Suppressor macrophage (primary cell): Measurements from ENCODE around the gene MTNR1B.
A peak's percentile ranks its signal among the peaks of the same experiment; 100 is the strongest.

Experiments used
- DNase-seq, 4 experiments: peaks; one replicate each; pipeline ENCODE4 v3.0.0-alpha.2; 2020 to 2022

MTNR1B gene

DNA sequence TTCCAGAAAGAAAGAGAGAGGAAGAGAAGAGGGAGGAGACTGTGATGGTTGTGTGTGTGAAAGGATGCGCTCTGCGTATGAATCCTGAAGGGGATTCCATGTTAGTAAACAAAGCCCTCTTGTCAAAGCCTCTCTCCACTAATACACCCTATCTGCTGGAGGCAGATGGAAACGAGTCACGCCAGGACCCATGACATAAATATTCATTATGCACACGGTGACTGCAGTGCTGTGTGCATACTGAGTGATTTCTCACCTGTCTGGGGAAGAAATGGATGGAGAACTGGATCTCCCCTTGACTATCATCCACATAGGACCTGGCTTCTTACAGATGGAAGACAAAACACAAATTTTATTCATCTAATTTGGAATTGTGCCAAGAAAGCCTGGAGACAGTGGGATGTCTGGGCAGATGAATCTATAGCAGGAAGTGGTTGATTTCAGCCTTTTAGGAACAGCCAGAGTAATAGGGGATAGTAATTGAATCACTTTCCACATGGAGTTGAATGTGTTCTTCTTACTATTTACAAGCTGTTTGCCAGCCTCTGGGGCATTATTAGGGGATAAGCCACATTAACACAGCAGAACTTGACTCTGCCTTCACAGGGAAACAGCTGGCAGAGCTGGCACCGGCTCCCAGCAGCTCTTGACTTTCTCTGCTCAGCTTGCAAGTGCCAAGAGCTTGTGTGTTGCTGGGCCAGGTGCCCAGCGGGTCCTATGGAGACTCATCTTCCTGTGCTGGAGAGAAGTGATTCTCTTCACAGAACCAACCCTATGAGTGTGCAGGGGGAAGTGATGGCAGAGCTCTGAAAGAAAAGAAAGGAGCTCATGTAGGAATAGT, 9.0 kb downstream of the MTNR1B start:
- DNase-seq = no peak

DNA sequence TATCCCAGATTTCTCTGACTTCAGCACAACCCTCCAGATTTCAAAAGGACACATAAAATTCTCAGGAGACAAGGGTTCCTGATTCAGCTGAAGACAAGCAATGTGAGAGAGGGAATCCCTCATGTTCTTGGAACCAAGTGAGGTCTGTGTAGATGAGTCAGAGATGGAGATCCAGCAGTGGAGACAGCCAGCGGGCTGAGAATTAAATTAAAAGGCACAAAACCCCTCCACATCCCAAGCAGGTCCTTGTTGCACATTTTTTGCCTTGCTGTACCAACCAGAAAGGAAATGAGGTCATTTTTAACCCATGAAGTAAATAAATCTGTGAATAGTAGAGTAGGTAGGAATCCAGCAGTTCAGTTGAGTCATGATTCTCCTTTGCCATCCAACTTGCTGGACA, 9.7 kb downstream of the MTNR1B start:
- DNase-seq = no peak

DNA sequence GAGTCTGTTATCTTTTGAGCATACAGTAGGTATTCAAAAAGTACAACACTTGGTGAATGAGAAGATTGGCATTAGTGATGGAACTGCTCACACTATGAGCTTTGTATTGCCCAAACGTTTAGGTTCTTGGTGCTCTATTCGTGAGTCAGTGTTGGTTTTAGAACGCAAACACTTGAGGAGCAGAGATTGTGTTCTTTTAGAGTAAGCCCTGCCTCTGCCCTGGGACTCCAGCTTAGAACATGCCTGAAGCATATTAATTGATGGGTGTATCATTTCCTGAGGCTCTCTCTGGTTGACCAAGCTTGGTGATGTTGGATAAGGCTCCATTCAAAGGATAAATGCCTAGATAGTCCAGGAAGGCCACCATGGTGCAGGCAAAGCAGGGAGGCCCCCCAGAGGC, 10.9 kb downstream of the MTNR1B start:
- DNase-seq = no peak

DNA sequence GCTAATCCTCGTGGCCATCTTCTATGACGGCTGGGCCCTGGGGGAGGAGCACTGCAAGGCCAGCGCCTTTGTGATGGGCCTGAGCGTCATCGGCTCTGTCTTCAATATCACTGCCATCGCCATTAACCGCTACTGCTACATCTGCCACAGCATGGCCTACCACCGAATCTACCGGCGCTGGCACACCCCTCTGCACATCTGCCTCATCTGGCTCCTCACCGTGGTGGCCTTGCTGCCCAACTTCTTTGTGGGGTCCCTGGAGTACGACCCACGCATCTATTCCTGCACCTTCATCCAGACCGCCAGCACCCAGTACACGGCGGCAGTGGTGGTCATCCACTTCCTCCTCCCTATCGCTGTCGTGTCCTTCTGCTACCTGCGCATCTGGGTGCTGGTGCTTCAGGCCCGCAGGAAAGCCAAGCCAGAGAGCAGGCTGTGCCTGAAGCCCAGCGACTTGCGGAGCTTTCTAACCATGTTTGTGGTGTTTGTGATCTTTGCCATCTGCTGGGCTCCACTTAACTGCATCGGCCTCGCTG, 12.1 kb downstream of the MTNR1B start:
- DNase-seq = no peak

DNA sequence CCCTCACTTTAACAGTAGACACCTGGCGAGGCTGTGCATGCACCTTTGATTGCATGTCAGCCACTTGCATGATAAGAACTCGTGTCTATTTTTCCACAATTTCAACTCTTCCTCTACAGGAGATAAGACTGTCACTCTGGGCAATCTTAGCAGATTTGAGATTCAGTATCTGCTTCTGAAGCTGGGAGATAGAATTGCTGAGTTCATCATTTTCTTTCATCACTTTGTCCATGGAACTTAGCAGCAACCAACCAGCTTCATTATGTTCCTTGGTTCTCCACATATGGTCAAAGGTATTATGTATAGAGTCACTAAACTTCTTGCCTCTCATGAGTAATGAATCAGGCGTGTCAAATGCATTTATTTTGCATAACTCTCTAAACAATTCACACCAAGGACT, 17.1 kb downstream of the MTNR1B start:
- DNase-seq = no peak

DNA sequence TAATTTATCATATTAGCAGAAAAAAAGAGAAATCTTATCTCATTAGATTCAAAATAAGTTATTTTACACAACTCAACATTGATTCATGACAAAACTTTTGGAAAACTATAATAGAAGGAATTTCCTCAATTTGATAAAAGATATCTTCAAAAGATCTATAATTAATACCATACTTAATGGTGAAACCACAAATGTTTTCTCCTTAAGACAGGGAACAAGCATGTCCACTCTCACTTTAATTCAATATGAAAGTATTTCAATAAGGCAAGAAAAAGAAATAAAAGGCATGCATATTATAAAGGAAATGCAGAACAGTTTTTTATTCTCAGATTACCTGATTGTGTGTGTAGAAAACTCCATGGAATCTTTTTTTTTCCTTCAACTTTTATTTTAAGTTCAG, 23.6 kb downstream of the MTNR1B start:
- DNase-seq = no peak

DNA sequence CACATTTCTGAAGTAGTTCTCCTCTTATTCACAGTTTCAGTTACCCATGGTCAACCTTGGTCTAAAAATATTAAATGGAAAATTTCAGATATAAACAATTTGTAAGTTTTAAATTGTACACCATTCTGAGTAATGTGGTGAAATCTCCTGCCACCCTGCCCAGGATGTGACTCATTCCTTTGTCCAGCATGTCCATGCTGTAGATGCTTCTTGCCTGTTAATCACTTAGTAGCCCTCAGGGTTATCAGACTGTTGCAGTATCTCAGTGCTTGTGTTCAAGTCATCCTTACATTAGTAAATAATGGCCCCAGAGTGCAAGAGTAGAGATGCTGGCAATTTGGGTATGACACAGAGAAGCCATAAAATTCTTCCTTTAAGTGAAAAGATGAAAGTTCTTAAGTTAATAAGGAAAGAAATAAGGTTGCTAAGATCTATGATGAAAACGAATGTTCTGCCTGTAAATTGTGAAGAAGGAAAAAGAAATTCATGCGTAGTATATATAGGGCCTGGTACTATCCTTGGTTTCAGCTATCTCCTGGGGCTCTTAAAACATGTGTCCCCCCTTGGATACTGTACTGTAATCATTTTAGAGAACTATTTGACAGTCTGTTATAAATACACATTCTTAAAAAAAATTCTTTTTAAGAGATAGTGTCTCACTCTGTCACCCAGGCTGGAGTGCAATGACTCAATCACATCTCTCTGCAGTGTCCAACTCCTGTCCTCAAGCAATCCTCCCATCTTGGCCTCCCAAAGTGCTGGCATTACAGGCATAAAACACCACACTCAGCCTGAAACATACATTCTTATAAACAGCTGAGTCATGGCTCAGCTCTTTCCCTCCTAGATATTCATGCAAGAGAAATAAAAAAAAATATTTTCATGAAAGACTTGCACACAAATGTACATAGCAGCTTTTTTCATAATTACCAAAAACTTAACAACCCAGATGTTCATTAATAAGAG, 31.3 kb downstream of the MTNR1B start:
- no peak for DNase-seq

DNA sequence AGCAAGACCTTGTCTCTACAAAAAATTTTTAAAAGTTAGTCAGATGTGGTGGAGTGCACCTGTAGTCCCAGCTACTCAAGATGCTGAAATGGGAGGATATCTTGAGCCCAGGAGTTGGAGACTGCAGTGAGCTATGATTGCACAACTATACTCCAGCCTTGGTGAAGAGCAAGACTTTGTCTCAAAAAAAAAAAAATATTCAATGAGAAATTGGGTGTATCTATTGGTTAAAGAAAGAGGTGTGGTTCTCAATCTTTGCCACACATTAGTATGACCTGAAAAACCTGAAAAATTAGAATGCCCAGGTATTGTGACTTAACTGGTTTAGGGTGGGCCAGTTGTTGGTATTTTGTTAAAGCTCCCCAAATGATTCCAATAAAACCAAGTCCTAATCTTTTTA, 32.4 kb downstream of the MTNR1B start:
- DNase-seq = no peak

DNA sequence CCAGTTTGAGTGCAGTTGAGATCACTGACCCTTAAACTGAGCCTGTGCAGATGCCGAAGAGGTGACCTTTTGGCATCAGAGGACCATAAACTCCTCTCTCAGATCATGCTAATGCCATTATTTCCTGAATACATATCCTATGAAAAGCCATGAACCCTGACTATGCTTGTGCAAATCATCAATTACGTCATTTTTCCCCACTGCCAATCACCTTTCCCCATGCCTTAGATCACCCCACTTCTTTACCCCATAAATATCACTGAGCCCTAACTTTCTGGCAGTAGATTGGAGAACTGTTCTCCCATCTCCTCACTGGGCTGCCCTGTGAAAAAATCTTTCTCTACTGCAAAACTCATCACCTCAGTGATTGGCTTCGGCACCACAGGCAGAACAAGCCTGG, 32.9 kb downstream of the MTNR1B start:
- no peak for DNase-seq

DNA sequence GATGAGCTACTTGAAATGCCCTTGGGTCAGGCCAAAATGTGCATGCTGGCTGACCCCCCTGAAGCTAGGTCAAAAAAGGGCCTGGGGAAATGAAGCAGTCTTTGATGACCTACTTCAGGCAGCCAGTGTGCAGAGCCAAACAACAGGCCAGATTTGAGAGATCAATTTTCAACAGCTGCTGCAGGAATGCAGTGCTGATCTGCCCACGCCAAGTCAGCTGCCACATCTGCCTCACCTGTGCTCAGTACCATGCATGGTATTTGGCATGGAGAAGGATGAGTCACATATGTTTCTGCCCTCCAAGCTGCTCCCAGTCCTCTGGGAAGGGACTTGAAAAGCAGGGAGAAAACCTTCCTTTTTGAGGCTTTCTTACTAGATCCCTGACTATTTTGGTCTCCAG, 35.8 kb downstream of the MTNR1B start:
- no peak for DNase-seq

DNA sequence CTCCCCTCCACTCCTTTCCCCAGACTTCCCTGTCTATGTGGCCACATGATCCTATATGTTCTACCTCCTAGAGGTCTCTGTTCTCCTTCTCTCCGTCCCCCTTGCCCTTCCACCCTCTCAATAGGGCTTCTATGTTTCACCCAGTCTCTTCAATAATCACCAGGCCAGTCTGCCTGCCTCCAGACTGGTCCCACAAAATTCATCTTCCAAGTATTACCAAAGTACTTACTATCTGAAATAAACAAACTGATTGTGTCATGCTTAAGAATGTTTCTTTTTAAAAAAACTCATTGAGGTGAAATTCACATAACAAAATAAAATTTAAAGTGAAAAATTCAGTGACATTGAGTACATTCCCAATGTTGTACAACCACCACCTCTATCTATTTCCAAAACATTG, 44.2 kb downstream of the MTNR1B start:
- no peak for DNase-seq

DNA sequence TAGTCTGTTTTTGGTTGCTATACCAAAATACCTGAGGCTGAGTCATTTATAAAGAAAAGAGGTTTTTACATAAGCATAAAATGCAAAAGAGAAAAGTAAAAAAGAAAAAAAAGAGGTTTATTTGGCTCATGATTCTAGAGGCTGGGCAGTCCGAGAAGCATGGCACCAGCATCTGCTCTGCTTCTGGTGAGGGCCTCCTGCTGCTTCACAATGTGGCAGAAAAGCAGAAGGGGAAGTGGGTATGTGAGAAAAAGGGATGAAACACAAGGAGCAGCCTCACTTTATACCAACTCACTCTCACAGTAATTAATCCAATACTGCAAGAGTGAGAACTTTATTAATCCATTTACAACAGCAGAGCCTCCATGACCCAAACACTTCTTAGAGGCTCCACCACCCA, 47.1 kb downstream of the MTNR1B start:
- no peak for DNase-seq

DNA sequence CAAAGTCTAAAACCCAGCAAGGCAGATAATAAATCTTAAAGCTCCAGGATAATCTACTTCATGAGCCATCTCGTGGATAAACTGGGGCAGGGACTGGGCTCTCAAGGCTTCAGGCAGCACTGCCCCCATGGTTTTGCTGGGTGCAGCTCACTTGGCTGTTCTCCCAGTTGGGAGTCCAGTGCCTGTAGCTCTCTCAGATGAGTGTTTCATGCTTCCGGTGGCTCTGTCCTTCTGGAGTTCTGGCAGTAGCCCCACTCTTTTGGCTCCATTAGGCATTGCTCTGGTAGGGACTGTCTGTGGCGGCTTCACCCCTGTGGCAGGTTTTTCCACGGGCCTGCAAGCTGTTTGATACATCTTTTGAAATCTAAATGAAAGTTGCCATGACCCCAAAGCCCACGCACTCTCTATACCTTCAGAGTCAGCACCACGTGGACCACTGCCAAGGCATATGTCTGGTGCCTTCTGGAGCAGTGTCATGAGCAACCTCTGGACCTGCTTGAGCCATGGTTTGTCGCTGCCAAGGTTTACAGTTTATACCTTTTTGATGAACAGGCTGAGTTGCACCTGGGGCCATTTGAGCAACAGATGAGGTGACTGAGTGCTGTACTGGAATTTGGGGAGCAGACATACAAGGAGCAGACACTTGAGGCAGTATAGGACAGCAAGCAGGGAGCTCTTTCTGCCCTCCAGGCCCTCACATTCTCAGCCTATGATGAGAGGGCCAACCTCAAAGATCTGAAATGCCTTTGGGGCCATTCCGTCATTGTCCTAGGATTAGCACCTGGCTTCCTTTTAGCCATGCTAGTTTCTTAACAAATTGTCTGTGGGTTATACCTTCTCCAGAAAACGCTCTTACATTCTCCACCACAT, 48.6 kb downstream of the MTNR1B start:
- no peak for DNase-seq

DNA sequence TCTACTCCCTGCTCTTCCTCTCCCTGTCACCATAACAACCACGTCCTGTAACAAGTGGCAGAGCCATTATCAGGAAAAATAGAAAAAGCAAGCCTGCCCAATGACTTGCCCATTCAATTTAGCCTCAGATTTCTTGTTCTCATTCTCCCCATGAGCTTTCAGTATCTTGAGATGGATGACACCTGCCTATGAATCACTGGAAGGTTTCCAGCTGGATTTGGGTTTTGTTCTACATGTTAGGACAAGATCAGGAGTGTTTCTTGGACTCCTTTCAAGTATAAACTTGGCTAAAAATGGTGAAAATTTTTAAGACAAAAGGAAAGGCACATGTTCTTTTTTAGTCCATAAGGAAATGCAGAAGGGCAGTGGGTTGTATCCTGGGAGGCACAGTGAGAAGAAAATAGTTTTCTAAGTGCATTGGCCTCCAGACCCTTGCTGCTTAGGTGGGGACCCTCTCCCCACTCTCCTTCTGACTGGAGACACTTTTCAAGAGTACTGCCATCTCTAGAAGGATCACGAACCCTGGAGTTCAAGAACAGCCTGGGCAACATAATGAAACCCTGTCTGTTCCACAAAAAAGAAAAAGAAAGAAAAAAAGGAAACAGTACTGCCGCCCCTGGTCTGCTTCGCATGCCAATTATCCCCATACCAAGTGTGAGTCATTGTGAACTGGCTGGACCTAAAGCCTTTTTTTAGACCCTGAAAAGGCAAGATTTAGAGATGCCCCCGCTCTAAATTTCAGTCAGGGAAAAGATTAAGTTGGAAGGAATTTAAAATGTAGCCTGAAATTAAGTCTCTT, 51.0 kb downstream of the MTNR1B start:
- no peak for DNase-seq

DNA sequence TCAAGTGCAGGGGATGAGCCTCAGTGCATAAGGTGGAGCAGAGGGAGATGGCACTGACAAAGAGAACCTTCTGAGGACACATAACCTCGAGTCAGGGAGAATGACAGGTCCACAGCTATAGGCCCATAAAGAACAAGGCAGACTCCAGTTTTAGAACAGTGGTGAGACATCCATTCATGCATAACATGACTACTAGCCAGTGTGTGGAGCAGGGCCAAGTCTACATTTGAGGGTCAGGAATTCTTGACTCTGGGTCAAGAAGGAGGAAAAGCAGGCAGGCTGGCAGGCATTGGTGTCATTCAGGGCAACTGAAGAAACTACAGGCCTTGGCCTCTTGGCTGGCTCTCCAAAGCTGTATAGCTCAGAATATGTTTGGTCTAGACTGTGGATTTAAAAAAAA, 54.9 kb downstream of the MTNR1B start:
- DNase-seq = no peak

DNA sequence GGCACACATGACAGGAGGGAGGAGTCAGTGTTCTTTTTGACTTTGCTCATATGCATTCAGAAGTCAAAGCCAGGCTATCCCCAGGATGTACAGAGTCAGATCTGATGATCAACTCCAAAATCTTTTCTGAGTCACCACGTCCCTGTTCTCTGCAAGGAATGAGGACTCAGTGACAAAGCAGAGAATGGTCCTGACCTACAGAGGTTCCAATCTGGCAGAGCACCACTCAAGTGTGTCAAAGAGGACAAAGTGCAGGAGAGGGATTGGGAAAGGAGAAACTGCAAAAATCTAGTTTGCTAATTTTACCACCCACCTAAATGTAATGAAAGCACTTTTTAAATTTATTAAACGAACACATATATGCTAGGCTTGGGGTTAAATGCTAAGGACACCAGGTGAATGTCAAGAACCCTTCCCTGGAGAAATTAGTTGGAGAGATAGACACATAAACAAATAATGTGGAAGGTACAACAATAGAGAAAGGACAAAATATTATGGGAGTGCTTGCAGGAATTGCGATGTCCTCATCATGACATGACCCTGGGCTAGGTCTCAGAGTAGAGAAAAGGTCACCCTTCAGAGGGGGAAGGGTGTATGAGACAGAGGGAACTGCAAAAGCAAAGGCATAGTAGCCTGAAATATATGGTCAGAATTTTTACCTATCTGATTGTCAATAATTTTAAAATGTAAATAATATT, 56.3 kb downstream of the MTNR1B start:
- DNase-seq = no peak

DNA sequence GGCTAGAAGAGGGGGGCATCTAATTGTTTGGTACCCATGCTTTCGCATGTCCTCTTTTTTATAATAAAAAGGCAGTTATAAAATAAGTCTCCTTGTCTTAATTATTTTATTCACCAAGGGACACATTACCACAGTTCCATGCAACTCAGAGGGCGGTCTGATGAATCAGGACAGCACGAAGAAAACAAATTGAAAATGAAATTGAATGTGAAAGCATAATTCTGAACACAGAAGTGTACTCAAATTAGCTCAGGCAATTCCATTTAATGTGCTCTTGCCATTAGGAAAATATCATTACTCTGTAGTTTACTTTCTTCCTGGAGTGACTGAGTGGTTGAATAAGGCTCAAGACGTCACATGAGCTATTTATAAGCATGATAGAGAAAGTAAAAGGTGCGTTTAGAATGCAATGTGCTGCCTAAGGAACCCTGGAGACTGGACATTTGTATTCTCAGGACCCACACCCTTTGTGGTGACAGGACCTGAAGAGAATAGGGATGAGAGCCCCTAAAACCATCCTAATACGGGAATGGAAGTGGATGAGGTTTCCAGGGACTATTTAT, 59.6 kb downstream of the MTNR1B start:
- DNase-seq = no peak

DNA sequence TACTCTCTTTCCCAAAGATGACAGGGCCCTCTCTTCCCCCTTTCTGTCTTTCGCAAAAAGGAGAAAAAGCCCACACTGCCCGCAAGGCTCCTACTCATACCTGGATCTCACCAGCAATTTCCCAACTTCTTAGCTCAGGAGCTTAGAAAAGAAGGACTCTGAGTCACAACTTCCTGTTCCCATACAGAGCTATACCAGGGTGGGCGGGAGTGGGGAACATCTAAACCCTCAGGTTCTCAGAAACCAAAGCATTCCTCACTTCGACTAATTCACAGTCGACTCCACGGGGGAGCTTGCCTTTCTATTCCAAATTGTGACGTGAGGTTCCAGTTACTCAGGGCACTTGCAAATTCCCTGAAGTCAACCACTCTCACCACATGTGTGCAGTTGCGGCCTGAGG, 61.9 kb downstream of the MTNR1B start:
- peak in 2 of 4 experiments; percentile 1 to 6 for DNase-seq
